ENCODE measurements around the gene KRT83. TPM values are rescaled to one million over a fixed set of nuclear protein-coding genes. Genes with fewer than 3 reads are reported as not detected.
"Not testable (repeated sequence)": the region's sequence is repeated elsewhere in the genome, so short reads cannot be mapped to it uniquely, and the experiment has no call there.

Gene KRT83
- total RNA-seq, 1 donor from 2014 or later = not detected

GRCh38 chr12:52334185-52334584, 13.0 kb upstream of the KRT83 start:
- no peak for DNase-seq (ENCODE audit: low spot score)

GRCh38 chr12:52333321-52333720, 12.1 kb upstream of the KRT83 start:
- ATAC-seq (no peak), DNase-seq (ENCODE audit: low spot score) (no peak)

More at GRCh38 chr12:52334185-52334584, 13.0 kb upstream of the KRT83 start:
- no peak for ATAC-seq

- DNase-seq (ENCODE audit: low spot score) = no peak
- ATAC-seq = no peak
These were observed 11.2 kb upstream of the KRT83 start for GRCh38 chr12:52332381-52332780.

GRCh38 chr12:52331833-52332232, 10.6 kb upstream of the KRT83 start:
- DNase-seq (ENCODE audit: low spot score) = no peak
- peak; percentile 2 for ATAC-seq

- ATAC-seq (peak; percentile 17), DNase-seq (ENCODE audit: low spot score) (peak; percentile 58)
These were observed 9.8 kb upstream of the KRT83 start for GRCh38 chr12:52331039-52331438.

DNA sequence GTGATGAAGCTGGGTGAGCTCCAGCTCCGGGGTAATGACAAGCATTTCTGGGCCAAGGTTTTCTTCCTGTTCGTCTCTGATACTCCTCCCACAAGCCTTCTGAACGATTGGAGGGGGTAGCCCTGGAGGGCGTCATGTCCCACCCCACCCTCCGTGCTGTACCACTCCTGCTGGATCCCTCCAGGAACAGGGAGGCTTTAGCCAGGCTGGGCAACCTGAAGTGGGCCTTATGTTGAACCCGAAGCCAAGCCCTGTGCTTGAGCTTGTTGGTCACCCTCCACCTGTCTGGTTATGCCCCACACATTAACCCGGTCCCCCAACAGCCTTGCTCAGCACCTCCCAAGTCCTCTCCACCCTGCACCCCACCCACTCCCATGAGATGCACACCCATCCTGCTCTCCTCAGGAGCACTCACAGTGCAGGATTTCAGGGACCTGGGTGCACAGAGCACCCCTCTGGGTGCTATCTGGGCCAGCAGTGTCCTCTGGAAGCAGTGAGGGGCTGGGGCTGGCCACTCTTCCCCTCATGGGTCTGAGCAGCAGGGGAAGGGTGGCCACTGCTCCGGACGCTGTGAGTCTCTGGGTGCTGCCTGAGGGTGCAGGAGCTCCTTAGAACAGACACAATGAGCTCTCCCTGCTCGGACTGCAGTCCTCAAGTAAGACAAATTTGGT, 6.8 kb upstream of the KRT83 start:
- DNase-seq (ENCODE audit: low spot score) = no peak
- no peak for ATAC-seq

GRCh38 chr12:52327052-52327829, 6.0 kb upstream of the KRT83 start:
- peak; percentile 77 for DNase-seq (ENCODE audit: low spot score)
- ATAC-seq = peak; percentile 96

DNA sequence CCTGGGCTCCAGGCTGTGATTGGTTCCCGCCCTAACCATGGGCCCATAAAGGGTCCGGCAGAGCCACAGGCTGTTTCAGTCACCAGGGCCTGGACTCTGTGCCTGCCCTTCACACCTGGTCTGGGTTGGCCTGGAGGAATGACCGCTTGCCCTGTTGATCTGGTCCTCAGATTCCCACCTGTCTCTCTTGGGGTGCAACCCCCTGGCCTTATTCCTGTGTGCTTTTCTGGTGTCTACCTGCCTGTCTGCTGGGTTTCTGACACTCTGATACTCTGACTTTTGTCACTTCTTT, 2.9 kb upstream of the KRT83 start:
- ATAC-seq = no peak
- DNase-seq (ENCODE audit: low spot score) = no peak

DNA sequence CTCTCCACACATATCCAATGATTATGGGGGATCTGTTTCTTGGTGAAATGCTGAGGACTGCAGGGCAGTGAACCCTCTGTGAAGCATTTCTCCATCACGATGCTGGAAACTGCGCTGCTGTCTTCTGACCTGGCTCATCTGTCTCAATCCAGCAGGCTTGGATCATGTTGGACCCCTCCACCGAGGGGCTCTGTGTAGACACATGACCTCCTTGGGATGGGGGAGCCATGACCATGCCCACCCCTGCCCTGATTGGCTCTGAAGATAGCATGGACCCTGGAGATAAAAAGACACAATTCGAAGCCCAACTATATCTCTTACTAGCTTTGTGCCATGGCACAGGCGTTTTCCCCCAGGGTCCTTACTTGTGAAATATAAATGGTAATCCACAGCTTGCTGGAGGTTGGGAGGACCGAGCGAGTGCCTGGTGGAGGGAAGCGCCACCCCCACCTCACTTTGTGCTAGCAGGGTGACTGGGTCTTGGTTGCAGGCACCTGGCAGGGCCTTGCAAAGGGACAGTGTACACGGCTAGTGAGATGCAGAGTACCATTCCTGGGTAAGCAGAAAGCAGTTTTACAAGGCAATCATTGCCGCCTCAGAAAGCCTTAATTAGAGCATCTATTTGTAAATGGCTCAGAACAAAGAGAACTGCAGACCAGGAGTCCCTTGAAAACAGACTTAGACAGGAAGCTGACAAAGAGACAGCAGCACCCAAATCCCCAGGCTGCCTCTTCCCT, 2.4 kb upstream of the KRT83 start:
- DNase-seq (ENCODE audit: low spot score) = no peak
- ATAC-seq = no peak

DNA sequence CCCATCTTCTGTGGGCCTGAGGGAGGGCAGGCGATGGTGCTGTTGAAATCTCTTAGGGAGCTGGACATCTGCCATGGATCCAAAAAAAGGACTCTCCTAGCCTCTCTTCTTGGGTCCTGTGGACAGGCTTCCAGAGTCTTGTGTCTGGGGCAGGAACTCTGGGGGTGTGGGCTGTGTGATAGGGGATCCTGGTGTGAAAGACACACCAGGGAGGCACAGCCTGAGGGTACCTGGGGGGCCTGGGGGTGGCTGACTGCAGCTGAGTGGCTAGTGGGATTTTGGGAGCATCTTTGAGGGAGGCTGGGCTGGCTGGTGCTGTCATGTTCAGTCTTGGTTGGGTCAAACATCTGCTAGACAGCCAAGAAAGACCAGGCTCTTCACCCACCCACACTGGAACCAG, 1.8 kb upstream of the KRT83 start:
- ATAC-seq = no peak
- DNase-seq (ENCODE audit: low spot score) = no peak

GRCh38 chr12:52322069-52322468, 871 bp upstream of the KRT83 start:
- ATAC-seq (no peak), DNase-seq (ENCODE audit: low spot score) (no peak)

GRCh38 chr12:52321418-52321817, 220 bp upstream of the KRT83 start:
- DNase-seq (ENCODE audit: low spot score) (no peak), ATAC-seq (no peak)

- ATAC-seq = no peak
- DNase-seq (ENCODE audit: low spot score) = no peak
These were observed 2.1 kb downstream of the KRT83 start for GRCh38 chr12:52319097-52319496.

GRCh38 chr12:52318241-52318990, 2.8 kb downstream of the KRT83 start:
- no peak for DNase-seq (ENCODE audit: low spot score)
- ATAC-seq = no peak

- DNase-seq (ENCODE audit: low spot score) = no peak
These were observed 3.6 kb downstream of the KRT83 start for GRCh38 chr12:52317468-52318052.

GRCh38 chr12:52316701-52317100, 4.5 kb downstream of the KRT83 start:
- DNase-seq (ENCODE audit: low spot score) = no peak

More at GRCh38 chr12:52317468-52318052, 3.6 kb downstream of the KRT83 start:
- ATAC-seq = no peak

GRCh38 chr12:52316290-52316689, 4.9 kb downstream of the KRT83 start:
- no peak for ATAC-seq
- DNase-seq (ENCODE audit: low spot score) = no peak

More at GRCh38 chr12:52316701-52317100, 4.5 kb downstream of the KRT83 start:
- no peak for ATAC-seq

DNA sequence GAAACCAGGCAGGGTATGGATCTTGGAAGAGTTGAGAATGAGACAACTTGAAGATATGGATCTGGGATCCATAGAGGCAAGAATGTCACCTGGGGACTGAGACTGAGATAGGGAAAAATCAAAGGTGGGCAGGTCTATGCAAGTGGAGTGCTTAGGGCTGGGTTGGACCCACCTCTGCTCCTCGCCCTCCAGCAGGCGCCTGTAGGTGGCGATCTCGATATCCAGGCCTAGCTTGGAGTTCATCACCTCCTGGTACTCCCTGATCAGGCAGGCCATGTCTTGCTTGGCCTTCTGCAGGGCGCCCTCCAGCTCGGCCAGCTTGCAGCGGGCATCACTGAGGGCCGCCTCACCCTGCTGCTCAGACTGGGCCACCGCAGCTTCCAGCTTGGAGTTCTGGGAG, 5.5 kb downstream of the KRT83 start:
- ATAC-seq; DNase-seq (ENCODE audit: low spot score): not testable (repeated sequence)

DNA sequence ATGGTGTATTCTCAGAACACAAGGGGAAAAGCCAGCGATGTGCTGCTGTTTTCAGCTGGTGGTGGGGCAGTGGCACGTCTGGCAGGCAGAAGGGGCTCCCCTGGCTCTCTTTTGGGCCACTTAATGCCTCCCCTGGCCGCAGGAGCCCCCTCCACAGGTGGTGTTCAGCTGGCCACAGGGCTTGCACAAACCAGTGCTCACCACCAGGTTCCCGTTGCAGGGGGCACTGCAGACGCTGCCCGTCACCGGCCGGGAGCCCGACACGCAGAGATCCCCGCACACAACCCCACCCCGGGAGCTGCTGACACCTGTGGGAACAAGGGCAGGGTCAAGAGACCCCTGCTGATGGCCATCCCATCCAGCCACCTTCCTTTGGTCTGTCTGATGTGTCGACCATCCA, 6.7 kb downstream of the KRT83 start:
- DNase-seq (ENCODE audit: low spot score) (no peak), ATAC-seq (no peak)

DNA sequence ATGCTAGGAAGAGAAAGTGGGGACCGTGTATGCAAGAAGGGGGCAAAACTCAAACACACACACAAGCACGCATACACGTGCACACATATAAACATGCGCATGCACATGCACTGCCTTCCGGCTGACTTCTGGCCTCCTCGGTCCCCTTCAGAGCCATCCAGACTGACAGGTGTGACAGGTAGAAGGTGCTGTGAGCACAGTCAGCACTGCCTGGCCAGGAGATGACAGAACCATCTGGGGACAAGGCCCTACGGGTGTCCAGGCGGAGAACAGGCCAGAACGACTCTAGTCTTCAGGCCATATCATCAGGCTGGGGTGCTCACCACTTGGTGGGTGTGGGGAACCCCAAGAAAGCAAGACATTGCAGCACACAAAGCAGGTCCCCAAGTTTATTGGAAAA, 7.3 kb downstream of the KRT83 start:
- ATAC-seq (no peak), DNase-seq (ENCODE audit: low spot score) (no peak)

DNA sequence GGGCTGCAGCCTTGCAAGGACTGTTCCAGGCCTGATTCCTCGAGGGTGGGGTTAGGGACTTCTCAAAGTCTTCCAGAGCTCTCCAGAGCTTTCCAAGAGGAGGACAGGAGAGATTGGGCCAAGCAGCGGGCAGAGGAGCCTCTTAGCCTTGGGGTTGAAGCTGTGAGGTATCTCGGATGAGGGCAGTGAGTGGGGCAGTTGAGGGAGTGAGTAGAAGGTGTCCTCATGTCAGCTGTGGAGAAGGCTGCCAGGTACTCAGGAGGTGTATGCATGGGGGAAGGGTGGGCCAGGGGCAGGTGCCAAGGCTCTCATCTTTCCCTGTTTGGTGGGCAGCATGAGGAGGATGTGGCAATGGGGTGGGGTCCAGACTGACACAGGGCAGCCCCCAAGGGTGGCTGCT, 7.7 kb downstream of the KRT83 start:
- ATAC-seq (no peak), DNase-seq (ENCODE audit: low spot score) (no peak)

Data from left lobe of liver (tissue), 2 donors.